HFF-Myc (cell line): ENCODE measurements around the gene CYB561D2.
A peak's percentile ranks its signal among the peaks of the same experiment; 100 is the strongest.

Experiments
- DNase-seq: peaks from one replicate; pipeline ENCODE4 v3.0.0-alpha.2; 2011; ENCODE audit warnings: low read depth; ENCODE audit errors: extremely low read depth
- H3K4me3 ChIP-seq: replicated peaks from 2 replicates; pipeline ENCODE4 v1.5.1; 2011; ENCODE audit warnings: low read depth, mild to moderate bottlenecking, control low read depth, low read length
- CTCF ChIP-seq: IDR thresholded peaks from 2 replicates; pipeline ENCODE4 v1.5.1; 2012; ENCODE audit warnings: mild to moderate bottlenecking, low read depth, low read length, control low read depth; ENCODE audit errors: missing control alignments

CYB561D2 gene

DNA sequence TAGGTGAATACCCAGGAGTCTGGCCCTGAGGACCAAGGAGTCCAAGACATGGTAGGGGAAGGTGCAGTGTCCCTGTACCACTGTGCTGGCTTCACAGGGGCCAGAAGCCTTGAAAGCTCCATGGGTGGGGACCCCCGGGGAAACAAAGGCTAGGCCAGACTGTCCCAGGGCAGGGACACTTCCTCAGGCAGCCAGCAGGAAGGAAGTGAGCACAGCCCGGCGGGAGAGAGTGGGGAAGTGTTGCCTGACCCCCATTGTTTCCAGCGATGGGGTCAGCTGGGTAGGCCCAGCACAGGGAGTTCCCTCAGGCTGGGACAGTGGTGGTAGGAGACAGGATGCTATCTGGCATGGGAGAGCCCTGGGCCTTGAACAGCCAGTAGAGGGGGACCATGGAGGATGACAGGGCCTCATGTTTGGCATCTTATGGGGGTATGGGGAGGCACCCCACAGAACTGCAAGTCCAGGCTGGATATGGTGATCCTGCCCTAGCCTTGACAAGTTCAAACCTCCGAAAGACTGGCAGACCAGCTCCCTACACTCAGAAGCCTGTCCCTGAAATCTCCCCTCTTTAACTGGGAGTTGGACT lies 27.0 kb upstream of the CYB561D2 start:
- TF ChIP-seq CTCF: no peak
- no peak for DNase-seq
- no peak overlapping the region for H3K4me3 ChIP-seq

DNA sequence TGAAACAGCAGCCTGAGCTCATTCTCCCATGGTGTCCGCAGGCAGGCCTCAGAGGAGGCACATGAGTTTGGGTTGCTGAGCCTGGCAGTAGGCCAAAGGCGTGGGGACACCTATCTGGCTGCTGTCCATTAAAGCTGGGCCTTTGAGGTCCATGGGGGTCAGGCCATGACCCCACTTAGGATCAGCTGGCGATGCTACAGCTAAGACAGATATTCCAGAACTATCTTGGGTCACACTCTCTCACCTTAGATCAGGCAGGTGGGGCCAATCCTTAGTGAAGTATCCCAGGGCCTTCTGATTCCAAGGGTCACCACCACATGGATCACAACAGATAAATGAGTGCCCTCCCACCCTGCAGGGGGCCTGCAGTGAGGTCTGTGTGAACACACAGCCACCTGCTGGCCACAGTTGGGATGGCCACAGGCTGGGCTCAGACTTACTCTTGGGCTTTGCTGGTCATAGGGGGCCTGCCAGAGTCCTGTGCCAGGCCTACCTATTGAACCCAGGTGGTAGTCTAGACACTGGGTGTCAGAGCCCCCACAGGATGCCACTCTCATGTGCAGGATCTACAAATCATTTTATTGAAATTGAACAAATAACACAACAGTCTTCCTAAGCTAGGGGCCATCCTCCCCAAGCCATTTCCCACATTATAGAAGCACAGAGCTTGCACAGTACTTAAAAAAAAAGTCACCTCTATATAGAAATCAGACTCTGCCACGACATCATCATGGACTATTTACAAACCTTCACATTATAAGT lies 26.1 kb upstream of the CYB561D2 start:
- TF ChIP-seq CTCF: peak; percentile 89
- no peak overlapping the region for H3K4me3 ChIP-seq
- no peak for DNase-seq

- DNase-seq: no peak
- H3K4me3 ChIP-seq: no peak overlapping the region
- no peak for TF ChIP-seq CTCF
Measured at GRCh38 chr3:50325113-50325480, 25.6 kb upstream of the CYB561D2 start.

DNA sequence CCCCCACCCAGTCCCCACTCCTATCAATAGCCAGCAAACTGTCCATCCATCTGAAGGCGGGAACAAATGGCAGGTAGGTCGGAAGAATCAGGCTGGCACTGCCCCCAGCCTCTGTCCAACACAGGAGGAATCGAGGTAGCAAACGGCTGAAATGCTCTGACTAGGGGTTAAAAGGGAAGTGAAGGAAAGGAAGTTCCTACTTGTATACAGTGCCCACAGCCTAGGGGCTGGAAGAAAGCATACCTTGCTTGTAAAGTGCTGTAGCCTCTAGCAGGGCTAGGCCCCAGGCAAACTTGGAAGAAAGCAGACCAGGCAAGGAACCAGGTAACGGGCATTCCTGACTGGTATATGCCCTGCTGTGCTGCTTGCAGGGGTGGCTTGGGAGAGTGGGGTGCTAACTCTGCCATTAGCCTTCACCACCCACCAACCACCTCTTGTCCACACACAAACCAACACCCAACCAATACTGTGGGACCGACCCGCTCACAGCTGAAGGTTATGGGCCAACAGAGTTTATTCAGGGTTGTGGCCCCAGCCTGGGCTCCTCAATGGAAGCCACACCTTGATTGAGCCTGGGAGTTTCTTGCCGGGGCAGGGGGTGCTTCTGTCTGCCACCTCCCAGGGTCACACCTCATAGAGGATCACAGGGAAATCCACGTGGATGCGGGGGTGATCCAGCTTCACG lies 25.0 kb upstream of the CYB561D2 start:
- no peak for DNase-seq
- no peak for TF ChIP-seq CTCF
- no peak overlapping the region for H3K4me3 ChIP-seq

DNA sequence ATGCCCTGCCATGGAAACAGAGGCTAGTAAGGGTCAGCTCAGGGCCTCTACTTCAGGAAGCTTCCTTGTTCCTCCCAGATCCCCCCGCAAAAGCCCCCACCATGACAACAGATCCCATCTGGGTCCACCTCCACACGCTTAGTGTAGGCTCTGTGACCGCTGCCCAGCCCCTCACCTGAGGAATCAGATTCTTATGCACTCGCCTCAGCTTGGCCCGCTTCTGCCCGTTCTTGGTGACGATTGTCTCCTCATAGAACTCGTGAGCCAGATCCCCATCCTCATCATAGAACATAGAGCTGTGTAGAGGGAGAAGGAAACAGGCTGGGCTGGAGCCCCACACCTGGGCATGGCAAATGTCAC lies 24.5 kb upstream of the CYB561D2 start:
- TF ChIP-seq CTCF: no peak
- no peak overlapping the region for H3K4me3 ChIP-seq
- DNase-seq: no peak

DNA sequence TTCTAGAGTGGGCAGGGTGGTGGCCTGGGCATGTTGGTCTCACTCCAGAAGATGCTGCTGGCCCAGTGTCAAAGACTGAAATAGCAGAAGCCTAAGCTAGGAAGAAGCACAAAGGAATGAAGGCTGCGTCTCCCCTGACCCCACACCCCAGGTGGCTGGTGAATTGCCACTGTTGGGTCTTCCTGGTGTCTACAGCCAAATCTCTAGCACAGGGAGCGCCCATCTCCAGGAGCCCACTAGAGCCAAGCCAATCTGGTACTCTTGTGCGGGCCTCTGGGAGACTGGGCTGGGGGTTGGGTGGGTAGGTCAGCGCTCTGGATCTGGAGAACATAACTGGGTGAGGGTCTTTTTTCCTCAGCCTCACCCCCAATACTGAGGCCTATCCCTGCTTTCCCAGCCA lies 23.5 kb upstream of the CYB561D2 start:
- DNase-seq: no peak
- H3K4me3 ChIP-seq: peak overlapping the region; percentile 94
- no peak for TF ChIP-seq CTCF
